ENCODE measurements around the gene LRRK2.

GRCh38 chr12:40344312-40344711 is 119.5 kb downstream of the LRRK2 start:
- TF ChIP-seq EZH2 (IDR thresholded peaks at IDR 0.05; ENCODE audit: low read length) (no peak), CTCF (optimal IDR thresholded peaks at IDR 0.05 in 1 of 3, IDR thresholded peaks at IDR 0.05 in 1 of 3, conservative IDR thresholded peaks at IDR 0.05 in 1 of 3; ENCODE audit: extremely low read depth in 1 of 3, insufficient read depth in 2 of 3, low read length in 3 of 3) (no peak)

Data from keratinocyte (primary cell).